ENCODE results near the gene TBC1D16.

The TBC1D16 gene

DNA sequence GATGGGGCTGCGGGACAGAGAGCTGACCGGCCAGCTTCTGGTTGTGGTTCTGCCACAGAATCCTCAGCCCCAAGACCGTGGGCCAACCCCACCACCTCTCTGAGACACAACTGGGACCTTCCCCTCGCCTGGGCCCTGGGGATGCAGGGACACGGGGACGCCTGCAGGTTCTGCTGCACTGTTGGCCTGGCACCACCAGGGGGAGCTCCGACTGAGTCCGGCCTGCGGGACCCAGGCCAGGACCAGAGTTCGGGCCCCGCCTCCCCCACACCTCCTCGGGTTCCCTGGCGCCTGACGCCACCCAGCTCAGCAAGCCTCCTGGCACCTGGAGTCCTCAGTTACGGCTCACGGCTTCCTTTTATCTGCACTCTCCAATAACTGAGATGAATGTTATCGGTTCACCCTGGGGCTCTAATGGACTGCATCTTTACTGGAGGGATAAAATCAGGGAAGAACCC is 27.3 kb downstream of the TBC1D16 start:
- no peaks in the 10 kb centered on the region for H3K9me3 ChIP-seq (ENCODE audit: control insufficient read depth, insufficient read depth, low read depth, low read length)
- no peak overlapping the region for H3K4me3 ChIP-seq (ENCODE audit: low read depth, low read length)
- H3K9ac ChIP-seq (ENCODE audit: low read length) = no peak overlapping the region
- H3K36me3 ChIP-seq (ENCODE audit: control insufficient read depth, insufficient read depth, low read length) = peaks cover 39% of the 10 kb centered on the region
- H3K4me1 ChIP-seq (ENCODE audit: control insufficient read depth, insufficient read depth, low read length) = peaks cover 25% of the 10 kb centered on the region; the same call in 1 of the 2 replicates
- H3K27ac ChIP-seq (ENCODE audit: low read depth, low read length) = no peak overlapping the region
- H3K27me3 ChIP-seq (ENCODE audit: control insufficient read depth, insufficient read depth, low read length) = no peaks in the 10 kb centered on the region

GRCh38 chr17:80007939-80008338 is 27.7 kb downstream of the TBC1D16 start:
- Histone ChIP-seq H3K27me3 (ENCODE audit: control insufficient read depth, insufficient read depth, low read length) (no peaks in the 10 kb centered on the region), H3K4me3 (ENCODE audit: low read depth, low read length) (no peak overlapping the region), H3K4me1 (ENCODE audit: control insufficient read depth, insufficient read depth, low read length) (peaks cover 27% of the 10 kb centered on the region; the same call in 1 of the 2 replicates), H3K36me3 (ENCODE audit: control insufficient read depth, insufficient read depth, low read length) (peaks cover 40% of the 10 kb centered on the region), H3K9me3 (ENCODE audit: control insufficient read depth, insufficient read depth, low read depth, low read length) (no peaks in the 10 kb centered on the region), H3K9ac (ENCODE audit: low read length) (no peak overlapping the region), H3K27ac (ENCODE audit: low read depth, low read length) (no peak overlapping the region)

- H3K9me3 ChIP-seq (ENCODE audit: control insufficient read depth, insufficient read depth, low read depth, low read length) = no peaks in the 10 kb centered on the region
- peaks cover 23% of the 10 kb centered on the region; the same call in 1 of the 2 replicates for H3K4me1 ChIP-seq (ENCODE audit: control insufficient read depth, insufficient read depth, low read length)
- H3K4me3 ChIP-seq (ENCODE audit: low read depth, low read length) = no peak overlapping the region
- H3K27me3 ChIP-seq (ENCODE audit: control insufficient read depth, insufficient read depth, low read length) = no peaks in the 10 kb centered on the region
- H3K9ac ChIP-seq (ENCODE audit: low read length) = no peak overlapping the region
- no peak overlapping the region for H3K27ac ChIP-seq (ENCODE audit: low read depth, low read length)
- H3K36me3 ChIP-seq (ENCODE audit: control insufficient read depth, insufficient read depth, low read length) = peaks cover 37% of the 10 kb centered on the region
These were observed 28.6 kb downstream of the TBC1D16 start for GRCh38 chr17:80006811-80007752.

GRCh38 chr17:80006339-80006720 is 29.3 kb downstream of the TBC1D16 start:
- Histone ChIP-seq H3K9ac (ENCODE audit: low read length) (peak overlapping the region; percentile 27), H3K36me3 (ENCODE audit: control insufficient read depth, insufficient read depth, low read length) (peaks cover 36% of the 10 kb centered on the region), H3K4me3 (ENCODE audit: low read depth, low read length) (peak overlapping the region; percentile 58), H3K27ac (ENCODE audit: low read depth, low read length) (no peak overlapping the region), H3K27me3 (ENCODE audit: control insufficient read depth, insufficient read depth, low read length) (no peaks in the 10 kb centered on the region), H3K9me3 (ENCODE audit: control insufficient read depth, insufficient read depth, low read depth, low read length) (no peaks in the 10 kb centered on the region), H3K4me1 (ENCODE audit: control insufficient read depth, insufficient read depth, low read length) (peaks cover 23% of the 10 kb centered on the region; the same call in 1 of the 2 replicates)

DNA sequence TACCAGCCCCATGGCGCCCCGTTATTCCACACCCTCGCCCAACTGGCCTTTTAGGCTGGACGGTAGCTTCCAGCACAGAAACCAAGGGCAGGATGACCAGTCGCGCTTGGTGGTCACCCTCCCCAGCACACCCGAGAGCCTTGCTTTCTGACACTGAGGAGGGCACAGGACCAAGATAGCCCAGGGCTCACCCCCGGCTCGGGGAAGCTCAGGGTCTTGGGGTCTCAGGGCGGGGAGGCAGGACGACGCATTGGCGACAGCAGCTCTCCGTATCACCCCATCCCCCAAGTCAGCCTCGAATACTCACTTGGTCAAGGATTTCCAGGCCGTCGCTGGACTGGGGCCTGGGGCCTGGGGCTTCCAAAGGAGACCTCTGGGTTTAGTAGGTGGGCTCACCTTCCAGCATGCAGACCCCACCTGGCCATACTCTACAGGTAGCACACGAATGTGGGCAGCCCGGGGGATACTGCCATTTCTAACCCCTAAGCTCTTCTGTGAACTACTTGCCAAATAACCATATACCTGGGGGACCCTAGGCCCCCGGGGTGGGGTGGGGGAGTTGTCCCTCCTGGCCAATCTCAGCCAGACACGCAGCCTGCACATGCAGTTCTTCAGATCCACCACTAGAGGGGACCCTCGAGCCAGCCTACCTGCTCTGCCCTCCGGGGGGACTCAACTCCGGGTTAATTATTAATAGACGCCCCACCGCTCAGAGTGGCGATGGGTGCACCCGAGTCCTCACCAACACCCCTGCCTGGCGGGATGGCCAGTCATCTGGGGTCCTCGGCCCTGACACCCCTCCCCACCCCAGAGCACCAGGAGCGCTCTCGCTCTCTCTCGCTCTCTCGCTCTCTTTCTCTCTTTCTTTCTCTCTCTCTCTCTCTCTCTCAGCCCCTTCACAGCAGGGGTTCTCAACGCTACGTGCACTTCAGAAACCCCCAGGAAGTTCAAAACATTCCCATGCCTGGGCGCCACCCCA is 30.0 kb downstream of the TBC1D16 start:
- H3K9ac ChIP-seq (ENCODE audit: low read length) = peak overlapping the region; percentile 27
- H3K36me3 ChIP-seq (ENCODE audit: control insufficient read depth, insufficient read depth, low read length) = peaks cover 40% of the 10 kb centered on the region
- no peak overlapping the region for H3K27ac ChIP-seq (ENCODE audit: low read depth, low read length)
- H3K4me3 ChIP-seq (ENCODE audit: low read depth, low read length) = peak overlapping the region; percentile 58
- 0 out of 2 replicates have a peak, but pooled peaks cover under 1% of the 10 kb centered on the region for H3K9me3 ChIP-seq (ENCODE audit: control insufficient read depth, insufficient read depth, low read depth, low read length)
- peaks cover 23% of the 10 kb centered on the region; the same call in 1 of the 2 replicates for H3K4me1 ChIP-seq (ENCODE audit: control insufficient read depth, insufficient read depth, low read length)
- H3K27me3 ChIP-seq (ENCODE audit: control insufficient read depth, insufficient read depth, low read length) = no peaks in the 10 kb centered on the region

DNA sequence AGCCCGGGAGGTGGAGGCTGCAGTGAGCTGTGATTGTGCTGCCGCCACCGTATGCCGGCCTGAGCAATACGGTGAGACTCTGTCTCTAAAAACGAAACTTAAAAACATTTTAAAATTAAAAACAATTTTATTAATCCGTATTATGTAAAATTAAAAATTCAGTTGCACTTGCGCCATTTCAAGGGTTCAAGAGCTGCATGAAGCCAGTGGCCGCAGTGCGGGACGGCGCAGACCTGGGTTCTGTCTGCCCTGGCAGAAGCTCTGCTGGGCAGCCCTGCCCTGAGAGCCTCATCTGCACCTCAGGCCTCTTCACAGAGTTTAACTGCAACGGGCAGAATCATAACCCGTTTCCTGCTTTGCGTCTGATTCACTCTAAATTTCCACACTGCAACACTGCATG is 31.7 kb downstream of the TBC1D16 start:
- Histone ChIP-seq H3K9me3 (ENCODE audit: control insufficient read depth, insufficient read depth, low read depth, low read length) (peaks cover 8% of the 10 kb centered on the region; the same call in 1 of the 2 replicates), H3K36me3 (ENCODE audit: control insufficient read depth, insufficient read depth, low read length) (peaks cover 35% of the 10 kb centered on the region), H3K4me1 (ENCODE audit: control insufficient read depth, insufficient read depth, low read length) (peaks cover 22% of the 10 kb centered on the region; the same call in 1 of the 2 replicates), H3K27ac (ENCODE audit: low read depth, low read length) (no peak overlapping the region), H3K9ac (ENCODE audit: low read length) (no peak overlapping the region), H3K27me3 (ENCODE audit: control insufficient read depth, insufficient read depth, low read length) (no peaks in the 10 kb centered on the region), H3K4me3 (ENCODE audit: low read depth, low read length) (no peak overlapping the region)

DNA sequence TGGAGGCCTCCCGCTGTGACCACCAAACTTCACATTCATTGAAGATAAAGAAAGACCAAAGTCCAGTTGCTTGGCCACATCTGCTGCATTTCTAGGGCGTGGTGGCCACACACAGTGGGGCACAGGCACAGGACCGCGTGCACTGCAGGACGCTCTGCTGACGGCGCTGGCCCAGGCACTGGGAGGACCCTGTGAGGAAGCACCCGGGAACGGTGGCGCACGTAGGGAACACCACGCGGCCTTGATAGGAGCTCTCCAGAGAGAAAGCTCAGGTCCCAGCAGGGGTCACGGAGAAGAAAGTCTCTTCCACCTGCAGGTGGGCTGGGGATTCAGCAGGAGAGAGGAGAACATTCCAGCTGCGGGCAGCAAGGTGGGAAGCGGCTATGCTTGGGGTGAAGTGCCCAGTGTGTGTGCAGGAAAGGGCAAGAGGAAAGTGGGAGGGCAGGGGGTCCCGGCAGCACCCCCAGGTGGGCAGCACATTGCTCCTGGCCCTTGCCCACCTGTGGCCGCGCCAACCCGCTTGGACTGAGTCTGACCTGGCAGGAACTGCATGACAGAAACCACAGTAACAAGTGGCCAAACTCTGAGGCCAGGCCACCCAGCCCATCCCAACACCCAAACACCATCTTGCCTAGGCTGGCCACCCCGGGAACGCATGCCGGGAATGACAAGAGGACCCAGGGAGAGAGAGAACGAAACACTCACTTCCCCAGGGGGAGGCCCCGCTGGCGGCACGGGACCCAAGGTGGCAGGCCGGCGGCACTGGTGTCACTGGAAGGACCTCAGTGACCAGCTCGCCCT is 32.8 kb downstream of the TBC1D16 start:
- 0 out of 2 replicates have a peak overlapping the region, but pooled peaks have one; percentile 45 for H3K27ac ChIP-seq (ENCODE audit: low read depth, low read length)
- H3K4me3 ChIP-seq (ENCODE audit: low read depth, low read length) = no peak overlapping the region
- peaks cover 35% of the 10 kb centered on the region for H3K36me3 ChIP-seq (ENCODE audit: control insufficient read depth, insufficient read depth, low read length)
- H3K9me3 ChIP-seq (ENCODE audit: control insufficient read depth, insufficient read depth, low read depth, low read length) = peaks cover 8% of the 10 kb centered on the region; the same call in 1 of the 2 replicates
- no peak overlapping the region for H3K9ac ChIP-seq (ENCODE audit: low read length)
- H3K27me3 ChIP-seq (ENCODE audit: control insufficient read depth, insufficient read depth, low read length) = no peaks in the 10 kb centered on the region
- H3K4me1 ChIP-seq (ENCODE audit: control insufficient read depth, insufficient read depth, low read length) = peaks cover 17% of the 10 kb centered on the region; the same call in 1 of the 2 replicates

GRCh38 chr17:80002070-80002641 is 33.5 kb downstream of the TBC1D16 start:
- Histone ChIP-seq H3K4me1 (ENCODE audit: control insufficient read depth, insufficient read depth, low read length) (peaks cover 16% of the 10 kb centered on the region; the same call in 1 of the 2 replicates), H3K36me3 (ENCODE audit: control insufficient read depth, insufficient read depth, low read length) (peaks cover 29% of the 10 kb centered on the region), H3K9me3 (ENCODE audit: control insufficient read depth, insufficient read depth, low read depth, low read length) (peaks cover 8% of the 10 kb centered on the region; the same call in 1 of the 2 replicates), H3K27me3 (ENCODE audit: control insufficient read depth, insufficient read depth, low read length) (no peaks in the 10 kb centered on the region), H3K27ac (ENCODE audit: low read depth, low read length) (no peak overlapping the region), H3K9ac (ENCODE audit: low read length) (no peak overlapping the region), H3K4me3 (ENCODE audit: low read depth, low read length) (no peak overlapping the region)

DNA sequence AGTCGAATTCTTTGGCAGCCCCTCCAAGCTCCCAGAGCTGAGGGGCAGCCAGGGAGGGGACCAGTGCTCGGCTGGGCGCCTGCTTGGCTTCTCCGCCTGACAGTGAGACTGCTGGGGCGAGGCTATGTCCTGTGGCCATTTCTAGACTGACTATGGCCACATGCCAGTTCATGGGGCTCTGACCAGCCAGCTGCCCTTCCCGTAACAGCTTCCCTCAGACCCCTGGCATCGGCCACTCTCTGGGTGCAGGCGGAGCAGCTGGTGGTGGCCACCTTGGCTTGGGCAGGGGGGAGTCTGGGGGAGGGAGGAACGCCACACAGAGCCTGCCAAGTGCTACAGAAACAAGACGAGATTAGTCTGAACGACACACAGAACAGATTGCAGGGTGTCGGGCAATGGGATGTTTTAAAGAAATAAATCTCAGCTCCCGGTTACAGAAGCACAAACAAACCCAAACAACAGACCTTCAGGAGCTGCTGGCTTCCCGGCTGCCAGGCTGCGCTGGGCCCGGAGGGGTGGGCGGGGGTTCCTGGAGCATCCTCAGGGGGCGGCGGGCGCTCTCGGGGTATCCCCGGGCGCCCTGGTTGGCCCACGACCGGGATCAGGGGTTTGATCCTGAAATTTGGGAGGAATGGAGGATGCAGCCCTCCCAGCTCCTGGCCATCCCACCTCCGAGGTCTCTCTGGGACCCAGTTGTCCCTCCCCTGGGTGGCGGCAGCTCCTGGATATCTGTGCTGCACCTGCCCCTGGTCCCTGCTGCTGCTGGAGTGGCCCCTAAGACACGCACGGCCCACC is 34.5 kb downstream of the TBC1D16 start:
- Histone ChIP-seq H3K36me3 (ENCODE audit: control insufficient read depth, insufficient read depth, low read length) (peaks cover 29% of the 10 kb centered on the region), H3K4me3 (ENCODE audit: low read depth, low read length) (no peak overlapping the region), H3K27me3 (ENCODE audit: control insufficient read depth, insufficient read depth, low read length) (no peaks in the 10 kb centered on the region), H3K9ac (ENCODE audit: low read length) (no peak overlapping the region), H3K27ac (ENCODE audit: low read depth, low read length) (no peak overlapping the region), H3K4me1 (ENCODE audit: control insufficient read depth, insufficient read depth, low read length) (peaks cover 7% of the 10 kb centered on the region; the same call in 1 of the 2 replicates), H3K9me3 (ENCODE audit: control insufficient read depth, insufficient read depth, low read depth, low read length) (peaks cover 8% of the 10 kb centered on the region; the same call in 1 of the 2 replicates)
